Gastrocnemius medialis (tissue), 4 donors: Measurements from ENCODE around the gene LCN2.

Experiments used
- POLR2A ChIP-seq, 2 donors: fragments of 450-650 bp; IDR thresholded peaks; one replicate each; pipeline ENCODE4 v1.6.1; 2017; ENCODE audit warnings: antibody characterized with exemption in 2 of 2, mild to moderate bottlenecking in 2 of 2, moderate library complexity in 2 of 2
- TF ChIP-seq, protein P1 (sequence below), 5 experiments: fragments of 450-650 bp in 3 of 5; fragments of 200-600 bp in 2 of 5; sonication (generic) in 2 of 5; IDR thresholded peaks in 4 of 5; conservative IDR thresholded peaks in 1 of 5; 1 replicate in 4 of 5; 2 replicates in 1 of 5; pipeline ENCODE4 v1.5.1; 2016 to 2019; ENCODE audit warnings: antibody characterized with exemption in 5 of 5, mild to moderate bottlenecking in 3 of 5, moderate library complexity in 3 of 5

DNA sequence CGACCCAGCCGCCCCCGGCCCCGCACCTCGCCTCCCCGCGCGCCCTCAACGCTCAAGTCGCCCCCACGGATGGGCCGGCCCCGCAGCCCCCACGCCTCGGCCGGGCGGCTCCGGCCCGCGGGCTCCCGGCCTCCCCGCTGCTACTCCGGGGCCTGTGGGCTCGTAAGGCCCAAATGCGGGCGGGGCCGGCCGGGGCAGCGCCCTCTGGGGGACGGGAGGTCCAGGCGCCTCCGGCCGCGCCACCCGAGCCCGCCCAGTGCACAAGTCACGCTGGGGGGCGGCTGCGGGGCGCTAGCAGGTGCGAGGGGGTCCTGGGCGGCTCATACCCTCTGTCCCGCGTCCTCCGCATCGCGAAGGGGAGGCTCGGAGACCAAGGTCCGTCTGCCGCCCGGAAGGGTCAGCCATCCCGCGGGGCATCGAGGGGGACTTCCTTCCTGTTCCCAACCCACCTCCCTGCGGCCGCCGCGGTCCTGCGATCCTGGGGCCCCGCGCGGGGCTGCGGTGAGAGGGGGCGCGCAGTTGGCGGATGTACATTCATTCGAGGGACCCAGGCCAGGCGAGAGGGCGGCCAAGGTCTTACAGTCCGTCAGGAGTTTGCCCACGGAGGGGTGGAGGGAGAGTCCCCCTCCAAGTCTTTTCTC, 42.3 kb downstream of the LCN2 start, which contains the start of gene CIZ1:
- TF ChIP-seq, protein P1, sequence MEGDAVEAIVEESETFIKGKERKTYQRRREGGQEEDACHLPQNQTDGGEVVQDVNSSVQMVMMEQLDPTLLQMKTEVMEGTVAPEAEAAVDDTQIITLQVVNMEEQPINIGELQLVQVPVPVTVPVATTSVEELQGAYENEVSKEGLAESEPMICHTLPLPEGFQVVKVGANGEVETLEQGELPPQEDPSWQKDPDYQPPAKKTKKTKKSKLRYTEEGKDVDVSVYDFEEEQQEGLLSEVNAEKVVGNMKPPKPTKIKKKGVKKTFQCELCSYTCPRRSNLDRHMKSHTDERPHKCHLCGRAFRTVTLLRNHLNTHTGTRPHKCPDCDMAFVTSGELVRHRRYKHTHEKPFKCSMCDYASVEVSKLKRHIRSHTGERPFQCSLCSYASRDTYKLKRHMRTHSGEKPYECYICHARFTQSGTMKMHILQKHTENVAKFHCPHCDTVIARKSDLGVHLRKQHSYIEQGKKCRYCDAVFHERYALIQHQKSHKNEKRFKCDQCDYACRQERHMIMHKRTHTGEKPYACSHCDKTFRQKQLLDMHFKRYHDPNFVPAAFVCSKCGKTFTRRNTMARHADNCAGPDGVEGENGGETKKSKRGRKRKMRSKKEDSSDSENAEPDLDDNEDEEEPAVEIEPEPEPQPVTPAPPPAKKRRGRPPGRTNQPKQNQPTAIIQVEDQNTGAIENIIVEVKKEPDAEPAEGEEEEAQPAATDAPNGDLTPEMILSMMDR (IDR thresholded peaks at IDR 0.05 in 4 of 5, conservative IDR thresholded peaks at IDR 0.05 in 1 of 5): peak; percentile 65 to 96 (median 76)
- peak in 1 of 2 donors; percentile 47 for TF ChIP-seq POLR2A (IDR thresholded peaks at IDR 0.05)
